Memory B cell (primary cell): ENCODE results near the gene GLIS1.

ENCODE experiments used
- ATAC-seq: fragments of 150-1000 bp; cut with Tn5 transposase; 2 replicates; pipeline ENCODE4 v1.10.0; 2021; ENCODE audit warnings: low read depth, mild to moderate bottlenecking, moderate library complexity
- DNase-seq, 2 donors: peaks; one replicate each; pipeline ENCODE4 v3.0.0; 2022; ENCODE audit warnings: low spot score in 2 of 2
- H3K27ac Mint-ChIP-seq: one replicate; pipeline ENCODE4 v1.8.0; 2022; ENCODE audit warnings: mild to moderate bottlenecking, moderate library complexity, mixed read lengths
- H3K27me3 Mint-ChIP-seq: one replicate; pipeline ENCODE4 v1.8.0; 2022; ENCODE audit warnings: mixed read lengths
- H3K36me3 Mint-ChIP-seq: one replicate; pipeline ENCODE4 v1.8.0; 2022; ENCODE audit warnings: mild to moderate bottlenecking, mixed read lengths
- H3K4me1 Mint-ChIP-seq: one replicate; pipeline ENCODE4 v1.8.0; 2022; ENCODE audit warnings: mixed read lengths
- H3K4me3 Mint-ChIP-seq: one replicate; pipeline ENCODE4 v1.8.0; 2022; ENCODE audit warnings: mild to moderate bottlenecking, moderate library complexity, mixed read lengths
- H3K9me3 Mint-ChIP-seq: one replicate; pipeline ENCODE4 v1.8.0; 2022; ENCODE audit warnings: mixed read lengths

Gene GLIS1

GRCh38 chr1:53606197-53606596, 132.8 kb downstream of the GLIS1 start:
- H3K27ac Mint-ChIP-seq: no peak overlapping the region
- H3K4me1 Mint-ChIP-seq: no peaks in the 10 kb centered on the region
- ATAC-seq: no peak

GRCh38 chr1:53605181-53605580, 133.8 kb downstream of the GLIS1 start:
- H3K27me3 Mint-ChIP-seq: no peaks in the 10 kb centered on the region
- H3K4me3 Mint-ChIP-seq: no peak overlapping the region
- no peaks in the 10 kb centered on the region for H3K4me1 Mint-ChIP-seq
- no peak for ATAC-seq
- peaks cover 2% of the 10 kb centered on the region for H3K9me3 Mint-ChIP-seq
- no peak for DNase-seq
- H3K27ac Mint-ChIP-seq: no peak overlapping the region
- H3K36me3 Mint-ChIP-seq: no peaks in the 10 kb centered on the region

More at GRCh38 chr1:53606197-53606596, 132.8 kb downstream of the GLIS1 start:
- no peak overlapping the region for H3K4me3 Mint-ChIP-seq
- H3K9me3 Mint-ChIP-seq: peaks cover 6% of the 10 kb centered on the region
- H3K27me3 Mint-ChIP-seq: peaks cover 2% of the 10 kb centered on the region
- H3K36me3 Mint-ChIP-seq: peaks cover 4% of the 10 kb centered on the region
- DNase-seq: no peak

- no peaks in the 10 kb centered on the region for H3K9me3 Mint-ChIP-seq
- no peaks in the 10 kb centered on the region for H3K36me3 Mint-ChIP-seq
- ATAC-seq (no peak), DNase-seq (no peak)
- H3K4me3 Mint-ChIP-seq: no peak overlapping the region
- H3K4me1 Mint-ChIP-seq: no peaks in the 10 kb centered on the region
- H3K27me3 Mint-ChIP-seq: no peaks in the 10 kb centered on the region
- no peak overlapping the region for H3K27ac Mint-ChIP-seq
Measured at GRCh38 chr1:53604291-53604919, 134.6 kb downstream of the GLIS1 start.

GRCh38 chr1:53603431-53603830, 135.5 kb downstream of the GLIS1 start:
- Mint-ChIP-seq H3K27me3 (no peaks in the 10 kb centered on the region), H3K27ac (no peak overlapping the region), H3K36me3 (no peaks in the 10 kb centered on the region), H3K4me1 (no peaks in the 10 kb centered on the region), H3K9me3 (no peaks in the 10 kb centered on the region), H3K4me3 (no peak overlapping the region)
- DNase-seq (no peak), ATAC-seq (no peak)

- no peak for DNase-seq
- no peak overlapping the region for H3K27ac Mint-ChIP-seq
Measured at GRCh38 chr1:53601867-53602775, 136.8 kb downstream of the GLIS1 start.

GRCh38 chr1:53601031-53601745, 137.8 kb downstream of the GLIS1 start:
- Mint-ChIP-seq H3K4me1 (no peaks in the 10 kb centered on the region), H3K27me3 (no peaks in the 10 kb centered on the region), H3K36me3 (no peaks in the 10 kb centered on the region), H3K4me3 (no peak overlapping the region), H3K27ac (no peak overlapping the region), H3K9me3 (no peaks in the 10 kb centered on the region)
- ATAC-seq: no peak
- DNase-seq: no peak

More at GRCh38 chr1:53601867-53602775, 136.8 kb downstream of the GLIS1 start:
- no peaks in the 10 kb centered on the region for H3K4me1 Mint-ChIP-seq
- H3K36me3 Mint-ChIP-seq: no peaks in the 10 kb centered on the region
- no peak for ATAC-seq
- H3K9me3 Mint-ChIP-seq: no peaks in the 10 kb centered on the region
- no peaks in the 10 kb centered on the region for H3K27me3 Mint-ChIP-seq
- H3K4me3 Mint-ChIP-seq: no peak overlapping the region

GRCh38 chr1:53600561-53600960, 138.4 kb downstream of the GLIS1 start:
- DNase-seq (no peak), ATAC-seq (no peak)
- no peaks in the 10 kb centered on the region for H3K9me3 Mint-ChIP-seq
- no peaks in the 10 kb centered on the region for H3K27me3 Mint-ChIP-seq
- H3K4me3 Mint-ChIP-seq: no peak overlapping the region
- no peaks in the 10 kb centered on the region for H3K36me3 Mint-ChIP-seq
- no peaks in the 10 kb centered on the region for H3K4me1 Mint-ChIP-seq
- H3K27ac Mint-ChIP-seq: no peak overlapping the region

- Mint-ChIP-seq H3K4me3 (no peak overlapping the region), H3K27me3 (no peaks in the 10 kb centered on the region), H3K4me1 (no peaks in the 10 kb centered on the region), H3K9me3 (no peaks in the 10 kb centered on the region), H3K36me3 (no peaks in the 10 kb centered on the region), H3K27ac (no peak overlapping the region)
- ATAC-seq (no peak), DNase-seq (no peak)
Measured at GRCh38 chr1:53600001-53600400, 139.0 kb downstream of the GLIS1 start.

GRCh38 chr1:53599481-53599880, 139.5 kb downstream of the GLIS1 start:
- Mint-ChIP-seq H3K36me3 (no peaks in the 10 kb centered on the region), H3K27me3 (peaks cover 3% of the 10 kb centered on the region), H3K27ac (no peak overlapping the region), H3K4me1 (no peaks in the 10 kb centered on the region), H3K9me3 (no peaks in the 10 kb centered on the region), H3K4me3 (no peak overlapping the region)
- ATAC-seq (no peak), DNase-seq (no peak)

GRCh38 chr1:53598966-53599365, 140.0 kb downstream of the GLIS1 start:
- H3K9me3 Mint-ChIP-seq: no peaks in the 10 kb centered on the region
- ATAC-seq (no peak), DNase-seq (no peak)
- H3K27me3 Mint-ChIP-seq: peaks cover 3% of the 10 kb centered on the region
- H3K36me3 Mint-ChIP-seq: no peaks in the 10 kb centered on the region
- no peak overlapping the region for H3K4me3 Mint-ChIP-seq
- no peak overlapping the region for H3K27ac Mint-ChIP-seq
- H3K4me1 Mint-ChIP-seq: no peaks in the 10 kb centered on the region

GRCh38 chr1:53595906-53596305, 143.1 kb downstream of the GLIS1 start:
- Mint-ChIP-seq H3K4me1 (no peaks in the 10 kb centered on the region), H3K27me3 (peaks cover 8% of the 10 kb centered on the region), H3K36me3 (no peaks in the 10 kb centered on the region), H3K27ac (no peak overlapping the region), H3K9me3 (no peaks in the 10 kb centered on the region), H3K4me3 (no peak overlapping the region)
- ATAC-seq (no peak), DNase-seq (no peak)

- Mint-ChIP-seq H3K4me3 (no peak overlapping the region), H3K27ac (no peak overlapping the region), H3K36me3 (no peaks in the 10 kb centered on the region), H3K4me1 (no peaks in the 10 kb centered on the region), H3K27me3 (peaks cover 8% of the 10 kb centered on the region), H3K9me3 (no peaks in the 10 kb centered on the region)
- ATAC-seq (no peak), DNase-seq (no peak)
Measured at GRCh38 chr1:53594391-53595180, 144.4 kb downstream of the GLIS1 start.

GRCh38 chr1:53593758-53594380, 145.1 kb downstream of the GLIS1 start:
- Mint-ChIP-seq H3K4me3 (no peak overlapping the region), H3K27me3 (peaks cover 8% of the 10 kb centered on the region)
- DNase-seq: no peak

More at GRCh38 chr1:53593758-53594380, 145.1 kb downstream of the GLIS1 start:
- no peaks in the 10 kb centered on the region for H3K4me1 Mint-ChIP-seq
- no peak for ATAC-seq
- no peaks in the 10 kb centered on the region for H3K9me3 Mint-ChIP-seq
- H3K36me3 Mint-ChIP-seq: no peaks in the 10 kb centered on the region
- H3K27ac Mint-ChIP-seq: no peak overlapping the region
